Mononuclear cell (primary cell): ENCODE measurements around the gene CCDC197. TPM values are rescaled to one million over a fixed set of nuclear protein-coding genes. Genes with fewer than 3 reads are reported as not detected.

Source experiments
- H3K27me3 ChIP-seq: 2 replicates; pipeline ENCODE4 v1.6.0; 2011; ENCODE audit warnings: low read length, control low read depth; ENCODE audit not compliant: insufficient read depth
- H3K4me1 ChIP-seq: 2 replicates; pipeline ENCODE4 v1.5.1; 2011; ENCODE audit warnings: mild to moderate bottlenecking, low read length, control low read depth; ENCODE audit not compliant: insufficient read depth
- H3K4me3 ChIP-seq: 2 replicates; pipeline ENCODE4 v1.5.1; 2011; ENCODE audit warnings: mild to moderate bottlenecking, low read length, moderate library complexity
- H3K9me3 ChIP-seq: 2 replicates; pipeline ENCODE4 v1.5.1; 2011; ENCODE audit warnings: low read depth, mild to moderate bottlenecking, control low read depth, low read length
- total RNA-seq: library from RNA; depleted of rRNA; stranded (reverse); fragments of >200 nt; gene quantifications from one replicate; pipeline ENCODE4 v1.2.3, GENCODE V29; 2012

Gene CCDC197
- total RNA-seq, 1 donor, result not detected

DNA sequence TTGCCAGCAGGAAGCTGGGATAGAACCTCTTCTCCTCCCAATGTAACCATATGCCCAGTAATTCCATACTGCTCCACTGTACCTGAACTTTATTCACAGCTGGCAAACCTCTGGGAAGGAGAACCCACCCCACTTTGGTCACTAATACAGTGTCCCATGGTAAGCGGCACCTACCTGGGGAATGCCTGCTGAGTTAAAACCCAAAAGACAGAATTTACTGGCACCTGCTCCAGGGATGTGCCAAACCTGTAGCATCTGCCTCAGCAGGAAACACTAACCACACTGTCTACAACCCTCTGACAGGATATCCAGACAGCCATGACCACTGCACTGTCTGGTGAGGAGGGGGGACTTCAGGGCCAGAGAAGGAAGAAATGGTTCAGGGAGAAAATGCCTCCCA lies 57.3 kb downstream of the CCDC197 start:
- Histone ChIP-seq H3K4me3 (no peak overlapping the region), H3K4me1 (peaks cover 19% of the 10 kb centered on the region), H3K9me3 (no peaks in the 10 kb centered on the region), H3K27me3 (no peaks in the 10 kb centered on the region)

DNA sequence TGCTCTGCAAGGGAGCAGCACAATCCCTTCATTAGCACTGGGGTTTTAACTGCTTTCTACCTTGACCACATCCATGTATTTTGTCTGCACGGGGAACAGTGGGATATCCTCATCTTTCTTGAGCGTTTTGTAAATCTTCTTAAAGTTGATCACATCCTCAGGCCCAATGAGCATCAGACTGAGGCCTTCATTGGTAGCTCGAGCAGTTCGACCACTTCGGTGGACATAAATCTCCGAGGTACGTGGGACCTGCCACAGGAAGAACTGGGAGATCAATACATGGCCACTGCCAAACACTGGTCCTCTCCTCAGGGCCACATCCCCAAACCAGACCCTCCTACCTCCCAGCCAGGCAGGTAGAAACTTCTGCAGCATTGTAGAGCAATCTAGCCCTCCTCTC lies 57.8 kb downstream of the CCDC197 start:
- Histone ChIP-seq H3K9me3 (no peaks in the 10 kb centered on the region), H3K4me3 (no peak overlapping the region), H3K27me3 (no peaks in the 10 kb centered on the region), H3K4me1 (peaks cover 19% of the 10 kb centered on the region)

DNA sequence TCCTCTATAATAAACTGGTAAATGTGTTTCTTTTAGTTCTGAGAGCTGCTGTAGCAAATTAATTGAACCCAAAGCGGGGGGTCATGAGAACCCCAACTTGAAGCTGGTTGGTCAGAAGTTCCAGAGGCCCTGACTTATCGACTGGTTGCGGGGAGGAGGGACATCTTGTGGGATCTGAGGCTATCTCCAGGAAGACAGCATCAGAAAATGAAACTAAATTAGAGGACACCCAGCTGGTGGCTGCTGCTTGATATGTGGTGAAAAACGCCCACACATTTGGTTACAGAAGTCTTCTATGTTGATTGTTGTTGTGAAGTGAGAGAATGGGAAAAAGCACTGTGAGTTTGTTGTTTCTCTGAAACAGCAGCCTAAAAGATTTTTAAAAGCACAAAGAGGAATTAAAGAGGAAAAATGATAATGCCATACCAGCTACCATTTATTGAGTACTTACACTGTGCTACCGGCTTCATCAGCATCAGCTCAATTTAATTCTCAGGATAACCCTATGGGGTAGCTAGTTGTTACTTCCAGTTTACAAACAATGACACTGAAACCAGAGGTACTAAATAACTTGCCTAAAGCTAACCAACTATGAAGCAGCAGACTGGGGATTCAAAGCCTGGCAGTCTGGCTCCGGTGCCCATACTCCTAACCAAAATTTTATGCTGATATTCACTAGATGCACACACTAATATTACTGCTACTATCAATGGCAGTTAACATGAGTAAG lies 59.6 kb downstream of the CCDC197 start:
- Histone ChIP-seq H3K4me1 (peaks cover 19% of the 10 kb centered on the region), H3K9me3 (no peaks in the 10 kb centered on the region), H3K4me3 (no peak overlapping the region), H3K27me3 (no peaks in the 10 kb centered on the region)

DNA sequence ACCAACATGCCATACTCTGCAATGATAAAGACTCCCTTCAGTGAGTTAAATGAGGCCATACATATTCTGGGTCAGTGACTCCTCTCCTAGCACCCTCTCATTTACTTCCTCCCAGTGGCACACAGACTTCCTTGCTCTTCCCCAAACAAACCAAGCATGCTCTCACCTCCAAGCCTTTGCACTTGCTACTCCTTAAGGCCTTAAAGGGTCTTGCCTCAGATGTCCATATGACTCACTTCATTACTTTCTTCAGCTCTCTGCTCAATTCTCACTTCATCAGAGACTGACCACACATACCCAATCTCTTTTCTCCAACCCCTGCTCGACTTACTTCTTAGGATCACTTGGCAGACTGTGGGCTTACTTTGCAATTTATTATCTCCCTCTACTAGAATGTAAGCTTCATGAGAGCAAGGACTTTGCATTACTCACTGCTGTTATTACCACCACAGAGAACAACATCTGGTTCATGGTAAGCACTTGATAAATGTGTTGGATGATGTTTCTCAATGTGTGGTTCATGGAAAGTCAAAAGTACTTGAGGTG lies 61.1 kb downstream of the CCDC197 start:
- Histone ChIP-seq H3K4me3 (no peak overlapping the region), H3K9me3 (no peaks in the 10 kb centered on the region), H3K27me3 (no peaks in the 10 kb centered on the region), H3K4me1 (peaks cover 19% of the 10 kb centered on the region)

Other genes starting within 250 kb of the CCDC197 start
- gene PRIMA1, start 208.8 kb upstream of the CCDC197 start, total RNA-seq, result not detected
- gene FAM181A, start 70.0 kb upstream of the CCDC197 start, total RNA-seq, result not detected
- 2.0 TPM for gene ASB2, start 20.7 kb upstream of the CCDC197 start, total RNA-seq
- gene OTUB2, start 29.0 kb downstream of the CCDC197 start, total RNA-seq, result 0.10 TPM
- gene DDX24, start 83.9 kb downstream of the CCDC197 start, total RNA-seq, result 319 TPM
- gene IFI27L1, start 84.0 kb downstream of the CCDC197 start, total RNA-seq, result 1.0 TPM
- 0.84 TPM for gene IFI27, start 113.4 kb downstream of the CCDC197 start, total RNA-seq
- 23.9 TPM for gene IFI27L2, start 132.3 kb downstream of the CCDC197 start, total RNA-seq
- gene PPP4R4, start 177.0 kb downstream of the CCDC197 start, total RNA-seq, result 0.84 TPM